ENCODE results near the gene NECTIN2. TPM values are rescaled to one million over a fixed set of nuclear protein-coding genes. Genes with fewer than 3 reads are reported as not detected.

NECTIN2 gene
- total RNA-seq, 1 experiment from 2014 or later, result 96.3 TPM

DNA sequence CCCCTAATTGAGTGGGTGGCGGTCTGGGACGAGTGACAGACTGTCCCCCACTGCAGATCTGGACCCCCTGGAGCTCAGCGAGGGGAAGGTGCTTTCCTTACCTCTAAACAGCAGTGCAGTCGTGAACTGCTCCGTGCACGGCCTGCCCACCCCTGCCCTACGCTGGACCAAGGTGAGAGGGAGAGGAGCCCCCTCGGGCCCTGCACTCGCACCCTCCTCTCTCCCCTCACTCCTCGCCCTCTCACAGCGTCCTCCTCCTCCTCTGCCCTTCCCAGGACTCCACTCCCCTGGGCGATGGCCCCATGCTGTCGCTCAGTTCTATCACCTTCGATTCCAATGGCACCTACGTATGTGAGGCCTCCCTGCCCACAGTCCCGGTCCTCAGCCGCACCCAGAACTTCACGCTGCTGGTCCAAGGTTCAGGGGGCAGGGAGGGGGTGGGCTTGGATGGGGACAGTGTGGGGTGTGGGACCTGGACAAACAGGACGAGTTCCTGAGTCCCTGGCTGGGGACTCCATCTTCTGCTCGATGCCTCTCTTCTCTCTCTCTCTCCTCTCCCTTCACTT, 27.5 kb upstream of the NECTIN2 start (continued):
- TF ChIP-seq, protein P1, sequence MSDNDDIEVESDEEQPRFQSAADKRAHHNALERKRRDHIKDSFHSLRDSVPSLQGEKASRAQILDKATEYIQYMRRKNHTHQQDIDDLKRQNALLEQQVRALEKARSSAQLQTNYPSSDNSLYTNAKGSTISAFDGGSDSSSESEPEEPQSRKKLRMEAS (IDR thresholded peaks at IDR 0.05), result no peak

- no peaks in the 10 kb centered on the region for H3K9me2 ChIP-seq (ENCODE audit: insufficient read depth)
- intact Hi-C loops (cut with micrococcal nuclease), result no loop called here
- H3K36me3 ChIP-seq (ENCODE audit: control insufficient read depth in 1 of 2, insufficient read depth in 2 of 2, low read length in 2 of 2), result peaks cover 0 to 4% of the 10 kb centered on the region in 2 experiments; a peak in 3 of 4 replicates
- no peak overlapping the region for H3K4me2 ChIP-seq (ENCODE audit: low read length)
- no peak overlapping the region for H3K9ac ChIP-seq (ENCODE audit: low read length)
- H3K27ac ChIP-seq (ENCODE audit: low read depth, low read length), result no peak overlapping the region
- POLR2A ChIA-PET, result interaction anchor here (1.1 kb wide), 1 partner anchor 10 kb away, joined by 3 read pairs; no protein-coding TSS in a partner anchor
- no peaks in the 10 kb centered on the region for H3K4me1 ChIP-seq (ENCODE audit: control insufficient read depth in 1 of 2, insufficient read depth in 2 of 2, low read length in 2 of 2)
- ATAC-seq (no peak), DNase-seq (ENCODE audit: low read depth, low spot score) (no peak)
- RAD21 ChIA-PET (ENCODE audit: low non-redundant PET in 1 of 2, low total read pairs in 2 of 2, uncharacterized antibody in 2 of 2, unreplicated experiment in 2 of 2), result no interaction called here
- TSS peak; percentile 52 for BruUV-seq (replicated peaks)
- H2AFZ ChIP-seq (ENCODE audit: low read depth, low read length, poor library complexity, severe bottlenecking), result no peak overlapping the region
- TF ChIP-seq ZNF274 (IDR thresholded peaks at IDR 0.05; ENCODE audit: low read depth, low read length) (no peak), POLR2AphosphoS5 (IDR thresholded peaks at IDR 0.05; ENCODE audit: low read depth, low read length) (no peak), FOSL1 (IDR thresholded peaks at IDR 0.05; ENCODE audit: low read depth) (no peak), POLR2A (IDR thresholded peaks at IDR 0.05; ENCODE audit: borderline replicate concordance, extremely low read depth, insufficient read depth, insufficient read length) (no peak), EZH2 (IDR thresholded peaks at IDR 0.05) (no peak), EZH2phosphoT487 (IDR thresholded peaks at IDR 0.05; ENCODE audit: borderline replicate concordance) (no peak)
- TF ChIP-seq, protein P2, sequence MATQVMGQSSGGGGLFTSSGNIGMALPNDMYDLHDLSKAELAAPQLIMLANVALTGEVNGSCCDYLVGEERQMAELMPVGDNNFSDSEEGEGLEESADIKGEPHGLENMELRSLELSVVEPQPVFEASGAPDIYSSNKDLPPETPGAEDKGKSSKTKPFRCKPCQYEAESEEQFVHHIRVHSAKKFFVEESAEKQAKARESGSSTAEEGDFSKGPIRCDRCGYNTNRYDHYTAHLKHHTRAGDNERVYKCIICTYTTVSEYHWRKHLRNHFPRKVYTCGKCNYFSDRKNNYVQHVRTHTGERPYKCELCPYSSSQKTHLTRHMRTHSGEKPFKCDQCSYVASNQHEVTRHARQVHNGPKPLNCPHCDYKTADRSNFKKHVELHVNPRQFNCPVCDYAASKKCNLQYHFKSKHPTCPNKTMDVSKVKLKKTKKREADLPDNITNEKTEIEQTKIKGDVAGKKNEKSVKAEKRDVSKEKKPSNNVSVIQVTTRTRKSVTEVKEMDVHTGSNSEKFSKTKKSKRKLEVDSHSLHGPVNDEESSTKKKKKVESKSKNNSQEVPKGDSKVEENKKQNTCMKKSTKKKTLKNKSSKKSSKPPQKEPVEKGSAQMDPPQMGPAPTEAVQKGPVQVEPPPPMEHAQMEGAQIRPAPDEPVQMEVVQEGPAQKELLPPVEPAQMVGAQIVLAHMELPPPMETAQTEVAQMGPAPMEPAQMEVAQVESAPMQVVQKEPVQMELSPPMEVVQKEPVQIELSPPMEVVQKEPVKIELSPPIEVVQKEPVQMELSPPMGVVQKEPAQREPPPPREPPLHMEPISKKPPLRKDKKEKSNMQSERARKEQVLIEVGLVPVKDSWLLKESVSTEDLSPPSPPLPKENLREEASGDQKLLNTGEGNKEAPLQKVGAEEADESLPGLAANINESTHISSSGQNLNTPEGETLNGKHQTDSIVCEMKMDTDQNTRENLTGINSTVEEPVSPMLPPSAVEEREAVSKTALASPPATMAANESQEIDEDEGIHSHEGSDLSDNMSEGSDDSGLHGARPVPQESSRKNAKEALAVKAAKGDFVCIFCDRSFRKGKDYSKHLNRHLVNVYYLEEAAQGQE (IDR thresholded peaks at IDR 0.05; ENCODE audit: low read depth), result no peak
- no peaks in the 10 kb centered on the region for H4K20me1 ChIP-seq (ENCODE audit: insufficient read depth)
- H3K79me2 ChIP-seq (ENCODE audit: insufficient read depth, low read length), result no peaks in the 10 kb centered on the region
- H3K27me3 ChIP-seq (ENCODE audit: insufficient read depth, low read length), result no peaks in the 10 kb centered on the region
- CTCF ChIA-PET, result no interaction called here
- H3K9me3 ChIP-seq (ENCODE audit: control insufficient read depth in 1 of 2, insufficient read depth in 1 of 2, low read depth in 1 of 2, low read length in 2 of 2), result no peaks in the 10 kb centered on the region
- no peak overlapping the region for H3K4me3 ChIP-seq (replicated peaks in 1 of 2; ENCODE audit: low read depth in 1 of 2, low read length in 2 of 2)
Measured at GRCh38 chr19:44819246-44819832, 26.8 kb upstream of the NECTIN2 start.
